Activated CD8-positive, alpha-beta memory T cell treated with anti-CD3 and anti-CD28 coated beads for 36 hours (primary cell): Measurements from ENCODE around the gene CRYAA. TPM values are rescaled to one million over a fixed set of nuclear protein-coding genes. Genes with fewer than 3 reads are reported as not detected.

Source experiments
- CTCF ChIA-PET: fragments of 350-600 bp; sonication (Branson Sonifier 250); formaldehyde crosslinking; loops from one replicate; lab custom pipeline; 2021; ENCODE audit warnings: antibody characterized with exemption; lab: Charles Lee
- POLR2A ChIA-PET: fragments of 350-600 bp; sonication (Branson Sonifier 250); formaldehyde crosslinking; loops from one replicate; lab custom pipeline; 2021; ENCODE audit warnings: antibody characterized with exemption; lab: Charles Lee
- total RNA-seq, 2 experiments: library from RNA; stranded (reverse); gene quantifications; one replicate each; pipeline ENCODE4 v1.2.3, GENCODE V29; 2021

CRYAA gene
- total RNA-seq, 2 experiments from 2014 or later = not detected

GRCh38 chr21:43195121-43196021 lies 26.6 kb downstream of the CRYAA start:
- POLR2A ChIA-PET = no interaction called here
- CTCF ChIA-PET = no interaction called here

- POLR2A ChIA-PET = no interaction called here
- CTCF ChIA-PET = no interaction called here
Measured at GRCh38 chr21:43196826-43197225, 28.0 kb downstream of the CRYAA start.

- ChIA-PET POLR2A (no interaction called here), CTCF (no interaction called here)
Measured at GRCh38 chr21:43198376-43198775, 29.6 kb downstream of the CRYAA start.

DNA sequence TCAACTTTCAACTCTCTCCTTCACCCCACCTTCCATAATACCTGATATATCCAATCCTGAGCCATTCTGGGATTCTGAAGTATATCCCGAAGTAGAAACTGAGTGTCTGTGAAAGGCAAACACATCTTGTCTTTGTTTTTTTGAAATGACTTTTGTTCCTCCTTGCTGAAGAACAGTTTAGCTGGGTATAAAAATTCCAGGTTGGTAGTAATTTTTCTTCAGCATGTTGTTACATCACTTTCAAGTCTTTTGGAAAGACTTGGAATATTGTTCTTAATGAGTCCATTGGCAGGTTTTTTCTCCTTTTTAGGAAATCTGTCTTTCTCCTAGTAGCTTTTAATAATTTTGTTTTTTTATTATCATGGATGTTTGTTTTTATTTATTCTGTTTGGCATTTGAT lies 32.7 kb downstream of the CRYAA start:
- CTCF ChIA-PET = no interaction called here
- POLR2A ChIA-PET = no interaction called here

DNA sequence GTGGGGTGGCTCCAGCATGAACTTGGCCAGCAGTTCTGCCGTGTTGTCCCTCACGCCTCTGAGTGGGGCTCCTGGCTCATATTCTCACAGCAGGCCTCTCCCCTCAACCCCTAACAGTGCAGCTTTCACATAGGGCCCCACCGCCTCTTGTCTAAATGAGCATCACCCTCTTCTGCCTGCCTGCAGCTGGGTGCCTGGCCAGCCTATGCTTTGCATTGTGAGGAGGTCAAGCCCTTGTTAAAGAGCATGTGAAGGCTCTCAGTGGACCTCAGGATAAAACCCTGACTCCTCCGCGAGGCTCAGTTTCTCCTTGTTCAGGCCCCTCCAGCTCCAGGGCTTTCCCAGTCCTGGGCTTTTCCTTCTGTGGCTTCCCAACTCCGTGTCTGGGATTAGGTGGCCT lies 34.8 kb downstream of the CRYAA start:
- ChIA-PET CTCF (no interaction called here), POLR2A (no interaction called here)

DNA sequence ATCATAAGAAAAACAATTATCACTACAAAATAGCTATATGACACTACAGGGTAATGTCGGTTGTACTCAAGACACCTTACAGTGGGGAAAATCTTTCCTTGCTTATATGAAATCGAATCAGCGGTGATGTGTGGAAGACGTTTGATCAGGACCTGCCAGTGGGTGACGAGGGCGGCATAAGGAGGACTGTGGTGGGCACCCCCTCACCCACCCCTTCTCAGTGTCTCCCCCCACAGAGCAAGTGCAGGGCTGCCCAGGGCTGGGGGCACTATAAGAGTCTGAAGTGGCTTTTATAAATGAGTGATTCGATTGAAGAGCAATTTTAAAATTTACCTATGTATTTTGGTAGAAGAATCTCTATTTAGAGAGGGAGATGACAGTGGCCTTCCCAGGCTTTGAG lies 35.8 kb downstream of the CRYAA start:
- CTCF ChIA-PET = no interaction called here
- POLR2A ChIA-PET = no interaction called here

- POLR2A ChIA-PET = no interaction called here
- CTCF ChIA-PET = no interaction called here
Measured at GRCh38 chr21:43206231-43207042, 37.6 kb downstream of the CRYAA start.

GRCh38 chr21:43207043-43207315 lies 38.2 kb downstream of the CRYAA start:
- CTCF ChIA-PET = no interaction called here
- POLR2A ChIA-PET = no interaction called here

GRCh38 chr21:43207868-43208267 lies 39.1 kb downstream of the CRYAA start:
- ChIA-PET CTCF (no interaction called here), POLR2A (no interaction called here)

DNA sequence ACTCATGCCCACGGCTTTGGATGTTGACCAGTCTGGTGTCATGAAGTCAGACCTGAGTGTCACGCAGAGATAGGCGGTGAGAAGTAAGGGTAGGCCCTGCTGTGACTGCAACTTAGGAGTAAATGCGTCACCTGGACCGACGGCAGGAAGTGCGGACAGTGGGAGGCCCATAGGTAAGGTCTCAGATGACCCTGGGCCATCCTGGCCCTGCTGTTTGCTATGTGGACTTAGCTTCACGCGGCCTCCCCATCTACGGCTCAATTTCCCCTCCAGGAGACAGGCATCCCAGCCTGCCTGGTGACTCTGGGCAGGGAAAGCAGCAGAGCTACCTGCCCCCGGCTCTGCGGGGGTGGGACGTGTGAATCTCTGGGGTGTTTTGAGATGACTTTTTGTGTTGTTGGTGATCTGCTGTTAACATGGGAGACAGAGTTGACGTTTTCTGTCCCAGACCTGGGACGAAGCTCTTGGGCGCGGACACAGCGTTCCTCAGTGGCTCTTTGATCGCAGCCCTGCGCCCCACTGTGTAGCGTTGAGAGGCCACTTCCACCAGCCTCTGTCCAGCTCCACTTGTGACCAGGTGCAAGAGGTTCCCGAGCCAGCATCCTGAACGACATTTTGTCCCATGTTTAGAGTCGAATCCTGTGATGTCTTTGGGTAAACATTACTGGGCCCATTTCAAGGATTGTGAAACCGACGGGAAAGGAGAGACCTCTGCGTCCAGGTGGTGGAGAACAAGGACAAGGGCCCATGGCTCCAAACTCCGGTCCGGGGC lies 39.9 kb downstream of the CRYAA start:
- POLR2A ChIA-PET = no interaction called here
- CTCF ChIA-PET = no interaction called here

DNA sequence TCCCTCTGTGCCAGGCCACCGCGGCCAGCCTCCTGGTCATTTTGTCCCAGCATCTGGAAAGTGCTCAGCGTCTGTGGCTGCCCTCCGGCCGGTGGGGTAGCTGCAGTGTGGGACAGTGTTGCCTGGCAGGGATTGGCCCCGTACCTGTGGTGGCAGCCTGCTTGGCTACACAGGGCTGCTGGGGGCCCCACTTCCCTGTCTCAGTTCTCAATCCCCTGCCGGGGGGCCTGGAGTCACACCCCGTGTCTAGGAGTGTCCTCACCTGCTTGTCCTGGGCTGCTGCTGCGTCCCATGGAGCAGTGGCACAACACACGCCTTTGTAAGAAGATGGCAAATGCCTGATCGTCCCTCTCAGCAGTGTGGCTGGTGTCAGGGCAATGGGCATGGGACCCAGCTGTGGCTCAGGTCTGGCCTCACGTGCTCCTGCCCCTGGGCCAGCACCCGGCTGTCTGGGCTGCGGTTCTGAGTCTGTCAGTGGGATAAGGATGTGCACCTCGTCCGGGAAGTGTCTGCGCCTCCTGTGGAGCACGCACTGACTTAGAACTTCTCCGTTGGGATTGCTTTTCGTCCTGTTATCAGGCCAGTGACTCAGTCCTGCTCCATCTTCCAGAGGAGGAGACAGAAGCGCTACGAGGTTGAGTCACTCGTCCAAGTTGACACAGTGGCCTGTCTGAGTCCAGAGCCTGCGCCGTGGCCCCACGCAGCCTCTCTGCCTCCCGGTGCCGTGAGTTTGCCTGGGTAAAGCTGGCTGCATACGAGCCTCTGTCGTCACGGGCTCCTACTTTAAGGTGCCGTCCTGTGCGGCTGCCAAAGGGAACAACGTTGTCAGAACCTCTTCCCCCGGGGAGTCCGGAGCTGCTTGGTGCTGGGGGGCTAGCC lies 41.0 kb downstream of the CRYAA start:
- POLR2A ChIA-PET = no interaction called here
- CTCF ChIA-PET = no interaction called here

DNA sequence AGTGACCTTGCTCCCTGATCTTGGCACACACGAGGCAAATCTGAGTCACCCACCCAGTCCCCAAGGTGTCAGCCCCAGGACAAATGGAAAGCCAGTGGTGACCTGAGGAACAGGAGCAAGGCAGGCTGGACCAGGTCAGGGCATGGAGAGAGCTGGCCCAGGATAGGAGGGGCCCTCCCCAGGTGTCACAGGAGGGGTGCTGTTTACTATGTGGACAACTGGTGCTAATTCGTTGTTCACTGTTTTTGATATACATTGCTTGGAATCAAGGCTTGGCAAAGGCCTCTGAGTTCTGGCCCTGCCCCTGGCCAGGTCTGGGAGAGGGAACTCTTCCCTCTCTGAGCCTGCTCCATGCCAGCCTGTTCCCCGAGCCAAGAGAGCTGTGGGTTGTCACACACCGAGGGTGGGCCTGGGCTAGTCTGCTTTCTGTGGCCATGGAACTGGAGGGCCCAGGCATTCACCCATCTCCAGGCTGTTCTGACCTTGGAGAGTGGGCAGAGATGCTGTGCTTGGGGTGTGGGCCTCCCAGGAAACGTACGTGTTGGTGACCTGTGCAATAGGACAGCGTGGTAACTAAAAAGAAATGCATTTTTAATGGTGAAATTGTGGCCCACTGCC lies 41.8 kb downstream of the CRYAA start:
- CTCF ChIA-PET = no interaction called here

GRCh38 chr21:43211072-43211759 lies 42.4 kb downstream of the CRYAA start:
- POLR2A ChIA-PET = no interaction called here
- CTCF ChIA-PET = no interaction called here

More for the DNA sequence above, 41.8 kb downstream of the CRYAA start:
- POLR2A ChIA-PET = no interaction called here

GRCh38 chr21:43211760-43212115 lies 42.9 kb downstream of the CRYAA start:
- ChIA-PET POLR2A (no interaction called here), CTCF (no interaction called here)

Other genes starting within 250 kb of the CRYAA start
- gene ERVH48-1, start 243.4 kb upstream of the CRYAA start, total RNA-seq = not detected
- gene PKNOX1, start 194.4 kb upstream of the CRYAA start, total RNA-seq = 10 to 100 TPM; 21.5 to 22.2 TPM
- gene CBS, start 93.2 kb upstream of the CRYAA start, total RNA-seq = 10 to 100 TPM; 14.1 to 15.5 TPM
- 10 to 100 TPM; 11.3 to 17.2 TPM for gene U2AF1, start 61.4 kb upstream of the CRYAA start, total RNA-seq